GM20000 (cell line): ENCODE results near the gene DMC1.

ENCODE experiments used
- DNase-seq: peaks from one replicate; pipeline ENCODE4 v3.0.0; 2012; ENCODE audit warnings: low spot score
- TF ChIP-seq, protein P1 (sequence below): IDR thresholded peaks from 2 replicates; pipeline ENCODE4 v1.5.1; 2012; ENCODE audit warnings: mild to moderate bottlenecking, control low read depth; ENCODE audit errors: extremely low read depth, missing control alignments

Gene DMC1

DNA sequence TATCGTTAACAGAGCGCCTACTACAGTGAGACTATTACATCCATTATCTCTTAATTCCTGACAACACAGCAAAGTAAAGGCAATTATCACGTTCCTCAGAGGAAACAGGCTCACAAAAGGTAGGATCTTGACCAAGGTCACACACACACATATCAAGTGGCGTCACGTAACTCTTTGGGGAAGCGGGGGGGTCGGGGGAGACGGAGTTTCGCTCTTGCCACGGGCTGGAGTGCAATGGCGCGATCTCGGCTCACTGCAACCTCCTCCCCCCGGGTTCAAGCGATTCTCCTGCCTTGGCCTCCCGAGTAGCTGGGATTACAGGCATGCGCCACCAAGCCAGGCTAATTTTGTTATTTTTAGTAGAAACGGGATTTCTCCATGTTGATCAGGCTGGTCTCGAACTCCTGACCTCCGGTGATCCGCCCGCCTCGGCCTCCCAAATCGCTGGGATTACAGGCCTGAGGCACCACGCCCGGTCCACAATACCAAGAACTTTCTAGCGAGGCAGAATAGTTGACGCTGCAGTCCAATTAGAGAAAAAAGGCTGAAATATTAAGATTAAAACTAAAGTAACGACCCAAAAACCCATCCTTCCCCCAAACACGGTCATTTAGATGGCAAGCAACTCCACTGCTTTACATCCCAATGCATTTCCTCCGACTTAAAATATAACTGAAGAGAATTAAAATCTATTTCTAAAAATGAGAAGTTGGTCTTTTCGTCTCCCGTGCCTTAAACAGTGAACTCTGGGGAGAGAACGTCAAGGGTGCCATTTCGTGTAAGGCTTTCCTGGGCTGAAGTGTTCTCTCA, 65.0 kb downstream of the DMC1 start:
- TF ChIP-seq, protein P1, sequence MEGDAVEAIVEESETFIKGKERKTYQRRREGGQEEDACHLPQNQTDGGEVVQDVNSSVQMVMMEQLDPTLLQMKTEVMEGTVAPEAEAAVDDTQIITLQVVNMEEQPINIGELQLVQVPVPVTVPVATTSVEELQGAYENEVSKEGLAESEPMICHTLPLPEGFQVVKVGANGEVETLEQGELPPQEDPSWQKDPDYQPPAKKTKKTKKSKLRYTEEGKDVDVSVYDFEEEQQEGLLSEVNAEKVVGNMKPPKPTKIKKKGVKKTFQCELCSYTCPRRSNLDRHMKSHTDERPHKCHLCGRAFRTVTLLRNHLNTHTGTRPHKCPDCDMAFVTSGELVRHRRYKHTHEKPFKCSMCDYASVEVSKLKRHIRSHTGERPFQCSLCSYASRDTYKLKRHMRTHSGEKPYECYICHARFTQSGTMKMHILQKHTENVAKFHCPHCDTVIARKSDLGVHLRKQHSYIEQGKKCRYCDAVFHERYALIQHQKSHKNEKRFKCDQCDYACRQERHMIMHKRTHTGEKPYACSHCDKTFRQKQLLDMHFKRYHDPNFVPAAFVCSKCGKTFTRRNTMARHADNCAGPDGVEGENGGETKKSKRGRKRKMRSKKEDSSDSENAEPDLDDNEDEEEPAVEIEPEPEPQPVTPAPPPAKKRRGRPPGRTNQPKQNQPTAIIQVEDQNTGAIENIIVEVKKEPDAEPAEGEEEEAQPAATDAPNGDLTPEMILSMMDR, result no peak
- peak; percentile 53 for DNase-seq

DNA sequence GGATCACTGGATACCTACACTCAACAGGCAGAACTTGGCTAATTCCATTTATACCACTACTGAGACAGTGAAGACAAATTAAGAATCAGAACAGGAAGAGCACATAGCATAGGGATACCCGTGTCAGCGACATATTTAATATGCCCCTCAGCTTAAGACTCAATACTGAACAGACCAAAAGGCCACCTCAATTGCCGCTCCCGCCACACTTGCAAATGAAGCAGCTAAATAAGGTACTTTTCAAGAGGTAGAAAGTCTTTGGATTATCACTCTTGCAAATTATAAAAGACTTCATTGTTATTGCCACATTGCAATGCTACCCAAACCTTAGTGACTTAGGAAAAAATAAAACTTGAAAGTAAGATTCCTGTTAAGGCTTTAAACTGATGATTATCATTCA, 67.0 kb downstream of the DMC1 start:
- DNase-seq, result no peak
- TF ChIP-seq, protein P1, result no peak

DNA sequence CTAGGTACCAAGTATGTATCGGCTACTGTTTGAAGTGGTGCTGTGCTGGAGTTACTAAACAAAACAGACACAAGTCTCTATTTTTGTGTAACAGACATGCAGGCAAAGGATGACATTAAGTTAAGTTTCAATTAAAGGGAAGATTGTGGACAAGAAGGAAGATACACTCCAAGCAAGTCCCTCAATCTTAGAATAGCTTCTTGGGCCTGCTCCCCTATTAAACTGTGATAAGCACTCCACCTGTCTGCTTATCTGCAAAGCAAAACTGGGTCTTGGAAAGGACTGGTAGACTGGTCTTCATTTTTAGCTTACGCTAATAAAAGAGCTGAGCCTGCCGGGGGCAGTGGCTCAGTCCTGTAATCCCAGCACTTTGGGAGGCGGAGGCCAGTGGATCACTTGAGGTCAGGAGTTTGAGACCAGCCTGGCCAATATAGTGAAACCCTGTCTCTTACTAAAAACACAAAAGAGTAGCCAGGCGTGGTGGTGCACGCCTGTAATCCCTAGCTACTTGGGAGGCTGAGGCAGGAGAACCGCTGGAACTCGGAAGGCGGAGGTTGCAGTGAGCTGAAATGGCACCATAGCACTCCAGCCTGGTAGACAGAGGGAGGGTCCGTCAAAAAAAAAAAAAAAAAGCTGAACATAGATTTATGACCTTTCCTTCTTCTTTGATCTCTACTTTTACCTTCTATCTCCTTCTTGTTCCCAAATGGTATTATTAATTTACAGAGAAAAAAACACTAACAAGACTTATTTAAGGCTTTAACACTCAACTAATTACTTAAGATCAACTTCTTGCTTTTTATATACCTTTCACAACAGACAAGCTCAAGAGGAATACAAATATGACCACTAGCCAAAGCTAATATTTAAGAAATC, 67.9 kb downstream of the DMC1 start:
- DNase-seq, result no peak
- TF ChIP-seq, protein P1, result no peak

DNA sequence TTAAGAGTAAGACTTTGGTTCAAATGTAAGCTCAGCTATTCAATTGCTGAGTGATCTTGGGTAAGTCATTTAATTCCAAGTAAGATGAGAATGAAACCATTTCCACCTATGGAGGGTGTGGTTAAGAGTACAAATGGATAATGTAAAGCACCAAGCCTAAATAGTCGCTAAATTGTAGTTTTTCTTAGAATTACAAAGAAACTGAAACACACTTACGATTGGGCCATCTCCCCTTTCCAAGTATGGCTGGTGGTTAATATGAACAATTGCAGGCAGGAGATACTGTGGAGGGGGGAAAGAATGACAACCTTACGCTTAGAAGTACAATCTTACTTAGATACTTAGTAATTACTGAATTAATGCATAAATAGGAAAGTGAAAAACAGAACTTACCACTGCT, 72.1 kb downstream of the DMC1 start:
- DNase-seq, result no peak
- TF ChIP-seq, protein P1, result no peak

DNA sequence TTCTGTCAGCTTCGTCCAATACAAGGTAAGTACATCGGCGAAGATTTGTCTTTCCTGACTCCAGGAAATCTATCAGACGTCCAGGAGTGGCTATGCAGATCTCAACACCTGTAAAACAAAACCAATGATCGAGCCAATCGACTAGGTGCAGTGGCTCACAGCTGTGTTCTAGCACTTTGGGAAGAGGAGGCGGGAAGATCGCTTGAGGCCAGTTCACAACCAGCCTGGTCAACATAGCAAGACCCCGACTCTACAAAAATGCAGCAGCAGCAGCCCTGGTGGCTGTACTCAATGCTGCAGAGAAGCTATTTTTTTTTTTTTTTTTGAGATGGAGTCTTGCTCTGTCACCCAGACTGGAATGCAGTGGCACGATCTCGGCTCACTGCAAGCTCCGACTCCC, 75.0 kb downstream of the DMC1 start:
- TF ChIP-seq, protein P1, result no peak
- no peak for DNase-seq

DNA sequence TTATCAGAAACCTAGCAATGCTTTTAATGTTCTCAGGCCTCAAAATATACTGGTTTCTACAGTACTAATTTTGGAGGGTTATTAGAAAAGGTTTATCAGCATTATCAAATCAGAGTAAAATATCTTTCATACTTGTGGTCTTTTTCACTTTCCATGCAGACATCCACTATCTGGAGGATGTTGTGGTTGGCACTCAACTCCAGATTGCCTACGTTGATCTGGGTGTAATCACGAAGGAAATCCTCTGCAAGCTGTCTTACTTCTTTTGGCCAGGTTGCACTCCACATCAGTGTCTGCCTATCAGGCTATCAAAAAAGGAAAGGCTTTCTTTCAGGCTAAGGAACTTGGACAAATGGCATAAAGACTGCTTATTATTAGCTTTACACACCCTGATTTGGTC, 75.5 kb downstream of the DMC1 start:
- TF ChIP-seq, protein P1, result no peak

More for the DNA sequence above, 75.5 kb downstream of the DMC1 start:
- DNase-seq, result no peak
